ENCODE data around the gene ACACA.

ACACA gene

DNA sequence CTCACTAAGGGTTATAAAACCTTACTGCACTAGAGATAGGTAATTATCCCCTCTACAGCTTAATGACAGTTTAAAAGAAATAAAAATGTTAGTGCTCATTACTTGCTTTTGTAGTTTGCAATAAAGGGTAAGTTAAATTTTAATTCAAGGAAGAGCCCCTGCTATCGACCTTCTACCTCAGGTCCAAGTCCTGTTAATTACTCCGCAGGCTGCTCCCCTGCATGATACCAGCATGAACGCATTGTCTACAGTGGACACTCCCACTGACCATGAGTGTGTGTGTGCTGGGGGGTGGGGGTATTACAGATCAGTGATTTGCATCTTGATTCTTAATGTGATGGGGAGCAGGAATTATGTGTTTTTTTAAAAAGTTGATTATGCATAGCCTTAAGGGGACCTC, 354.8 kb downstream of the ACACA start:
- DNase-seq (ENCODE audit: extremely low read depth, insufficient read length) = no peak
- H3K27me3 ChIP-seq (replicated peaks; ENCODE audit: control insufficient read depth, insufficient read depth, low read length) = no peaks in the 10 kb centered on the region
- TF ChIP-seq, protein P1, sequence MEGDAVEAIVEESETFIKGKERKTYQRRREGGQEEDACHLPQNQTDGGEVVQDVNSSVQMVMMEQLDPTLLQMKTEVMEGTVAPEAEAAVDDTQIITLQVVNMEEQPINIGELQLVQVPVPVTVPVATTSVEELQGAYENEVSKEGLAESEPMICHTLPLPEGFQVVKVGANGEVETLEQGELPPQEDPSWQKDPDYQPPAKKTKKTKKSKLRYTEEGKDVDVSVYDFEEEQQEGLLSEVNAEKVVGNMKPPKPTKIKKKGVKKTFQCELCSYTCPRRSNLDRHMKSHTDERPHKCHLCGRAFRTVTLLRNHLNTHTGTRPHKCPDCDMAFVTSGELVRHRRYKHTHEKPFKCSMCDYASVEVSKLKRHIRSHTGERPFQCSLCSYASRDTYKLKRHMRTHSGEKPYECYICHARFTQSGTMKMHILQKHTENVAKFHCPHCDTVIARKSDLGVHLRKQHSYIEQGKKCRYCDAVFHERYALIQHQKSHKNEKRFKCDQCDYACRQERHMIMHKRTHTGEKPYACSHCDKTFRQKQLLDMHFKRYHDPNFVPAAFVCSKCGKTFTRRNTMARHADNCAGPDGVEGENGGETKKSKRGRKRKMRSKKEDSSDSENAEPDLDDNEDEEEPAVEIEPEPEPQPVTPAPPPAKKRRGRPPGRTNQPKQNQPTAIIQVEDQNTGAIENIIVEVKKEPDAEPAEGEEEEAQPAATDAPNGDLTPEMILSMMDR (IDR thresholded peaks at IDR 0.05; ENCODE audit: insufficient read depth, low read length, poor library complexity, severe bottlenecking) = no peak
- H3K4me3 ChIP-seq (replicated peaks; ENCODE audit: low read depth, low read length) = no peak overlapping the region
- H3K36me3 ChIP-seq (ENCODE audit: control insufficient read depth, insufficient read depth, low read length) = peaks cover 17% of the 10 kb centered on the region

GRCh38 chr17:37051381-37051780, 355.3 kb downstream of the ACACA start:
- no peak for DNase-seq (ENCODE audit: extremely low read depth, insufficient read length)
- Histone ChIP-seq H3K36me3 (ENCODE audit: control insufficient read depth, insufficient read depth, low read length) (peaks cover 13% of the 10 kb centered on the region), H3K27me3 (replicated peaks; ENCODE audit: control insufficient read depth, insufficient read depth, low read length) (no peaks in the 10 kb centered on the region), H3K4me3 (replicated peaks; ENCODE audit: low read depth, low read length) (no peak overlapping the region)
- TF ChIP-seq, protein P1 (IDR thresholded peaks at IDR 0.05; ENCODE audit: insufficient read depth, low read length, poor library complexity, severe bottlenecking) = no peak

- H3K27me3 ChIP-seq (replicated peaks; ENCODE audit: control insufficient read depth, insufficient read depth, low read length) = no peaks in the 10 kb centered on the region
- DNase-seq (ENCODE audit: extremely low read depth, insufficient read length) = no peak
- H3K4me3 ChIP-seq (replicated peaks; ENCODE audit: low read depth, low read length) = no peak overlapping the region
- TF ChIP-seq, protein P1 (IDR thresholded peaks at IDR 0.05; ENCODE audit: insufficient read depth, low read length, poor library complexity, severe bottlenecking) = no peak
- peaks cover 13% of the 10 kb centered on the region for H3K36me3 ChIP-seq (ENCODE audit: control insufficient read depth, insufficient read depth, low read length)
Measured at GRCh38 chr17:37050920-37051319, 355.7 kb downstream of the ACACA start.

DNA sequence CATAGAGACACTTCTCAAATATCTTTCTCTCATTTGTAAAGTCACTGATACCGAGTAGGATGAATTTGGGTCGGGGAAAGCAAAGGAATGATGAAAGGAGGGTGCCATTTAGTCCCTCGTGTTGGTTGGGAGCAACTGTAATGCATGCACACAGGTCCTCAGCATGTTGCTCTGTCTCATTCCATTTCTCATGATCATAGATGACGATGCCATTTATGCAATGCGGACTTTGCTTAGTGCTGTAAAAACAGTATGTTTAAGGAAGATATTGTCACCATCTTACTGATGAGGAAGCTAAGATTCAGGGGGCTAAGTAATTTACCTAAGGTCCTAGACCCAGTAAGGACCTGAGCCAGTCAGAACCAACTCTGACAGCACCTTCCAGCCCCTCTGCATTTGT, 357.8 kb downstream of the ACACA start:
- no peak for DNase-seq (ENCODE audit: extremely low read depth, insufficient read length)
- TF ChIP-seq, protein P1 (IDR thresholded peaks at IDR 0.05; ENCODE audit: insufficient read depth, low read length, poor library complexity, severe bottlenecking) = no peak
- H3K27me3 ChIP-seq (replicated peaks; ENCODE audit: control insufficient read depth, insufficient read depth, low read length) = no peaks in the 10 kb centered on the region
- peaks cover 13% of the 10 kb centered on the region for H3K36me3 ChIP-seq (ENCODE audit: control insufficient read depth, insufficient read depth, low read length)
- H3K4me3 ChIP-seq (replicated peaks; ENCODE audit: low read depth, low read length) = no peak overlapping the region

DNA sequence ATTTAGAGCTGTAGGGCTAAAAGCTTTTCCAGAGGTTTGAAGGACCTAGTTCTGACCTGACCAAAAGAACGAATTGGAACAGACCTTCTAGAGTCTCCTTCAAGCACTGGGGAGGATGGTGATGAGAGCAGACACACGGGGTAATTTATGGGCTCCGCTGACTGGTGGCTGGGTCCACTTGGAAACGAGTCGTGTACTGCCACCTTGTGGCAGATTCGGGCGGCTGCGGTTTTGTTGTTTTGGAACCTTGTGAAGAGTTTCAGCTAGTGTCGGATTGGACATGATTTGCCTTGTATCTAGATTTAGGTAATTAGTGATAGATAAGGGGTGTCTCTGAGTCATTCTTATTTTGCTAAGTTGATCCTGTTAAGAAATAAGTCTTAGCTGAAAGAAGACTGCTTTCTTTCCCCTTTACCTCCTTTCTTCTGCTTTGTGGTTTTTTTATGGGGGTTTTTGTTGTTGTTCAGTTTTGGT, 359.0 kb downstream of the ACACA start:
- H3K4me3 ChIP-seq (replicated peaks; ENCODE audit: low read depth, low read length) = no peak overlapping the region
- peak; percentile 23 for DNase-seq (ENCODE audit: extremely low read depth, insufficient read length)
- TF ChIP-seq, protein P1 (IDR thresholded peaks at IDR 0.05; ENCODE audit: insufficient read depth, low read length, poor library complexity, severe bottlenecking) = peak; percentile 90
- H3K27me3 ChIP-seq (replicated peaks; ENCODE audit: control insufficient read depth, insufficient read depth, low read length) = no peaks in the 10 kb centered on the region
- H3K36me3 ChIP-seq (ENCODE audit: control insufficient read depth, insufficient read depth, low read length) = peaks cover 13% of the 10 kb centered on the region

- peaks cover 6% of the 10 kb centered on the region for H3K36me3 ChIP-seq (ENCODE audit: control insufficient read depth, insufficient read depth, low read length)
- DNase-seq (ENCODE audit: extremely low read depth, insufficient read length) = no peak
Measured at GRCh38 chr17:37045351-37045922, 361.2 kb downstream of the ACACA start.

More at GRCh38 chr17:37045351-37045922, 361.2 kb downstream of the ACACA start:
- TF ChIP-seq, protein P1 (IDR thresholded peaks at IDR 0.05; ENCODE audit: insufficient read depth, low read length, poor library complexity, severe bottlenecking) = no peak
- Histone ChIP-seq H3K4me3 (replicated peaks; ENCODE audit: low read depth, low read length) (no peak overlapping the region), H3K27me3 (replicated peaks; ENCODE audit: control insufficient read depth, insufficient read depth, low read length) (no peaks in the 10 kb centered on the region)

All from GM06990 (cell line).